Measurements from ENCODE around the gene ZSCAN1. TPM values are rescaled to one million over a fixed set of nuclear protein-coding genes. Genes with fewer than 3 reads are reported as not detected.

Gene ZSCAN1
- total and polyA plus RNA-seq, 2 of the 4 experiments (the other 2 are of a cell fraction), result not detected

DNA sequence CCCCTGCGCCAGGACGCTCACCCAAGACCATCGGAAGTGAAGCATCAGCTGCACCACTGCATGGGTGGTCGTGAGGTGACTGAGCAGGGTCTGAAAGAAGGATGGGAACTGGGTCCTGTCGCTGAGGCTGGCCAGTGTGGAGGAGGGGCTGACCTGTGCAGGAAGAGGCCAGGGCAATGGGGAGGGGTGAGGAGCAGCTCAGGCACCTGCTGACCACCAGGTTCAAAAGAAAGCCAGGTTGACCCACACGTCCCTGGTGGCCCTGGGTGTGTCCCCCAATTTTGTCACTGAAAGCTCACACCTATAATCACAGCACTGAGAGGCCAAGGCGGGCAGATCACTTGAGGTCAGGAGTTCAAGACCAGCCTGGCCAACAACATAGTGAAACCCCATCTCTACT is 13.7 kb upstream of the ZSCAN1 start:
- Histone ChIP-seq H3K4me2 (ENCODE audit: low read depth, low read length) (no peak overlapping the region), H3K4me3 (ENCODE audit: insufficient read depth, low read depth, low read length) (no peak overlapping the region), H4K20me1 (ENCODE audit: insufficient read depth, low read length) (no peaks in the 10 kb centered on the region), H3K14ac (replicated peaks; ENCODE audit: low read depth, low read length) (no peak overlapping the region), H3K9ac (ENCODE audit: low read depth, low read length) (no peak overlapping the region), H2BK120ac (ENCODE audit: low read depth, low read length) (no peak overlapping the region), H3K79me1 (ENCODE audit: low read depth in 1 of 2, low read length in 2 of 2) (no peaks in the 10 kb centered on the region), H3K23ac (ENCODE audit: low read depth, low read length) (no peak overlapping the region), H2AK5ac (ENCODE audit: low read depth, low read length) (no peak overlapping the region), H3K27ac (ENCODE audit: insufficient read depth, low read length) (no peak overlapping the region), H2BK20ac (ENCODE audit: low read depth, low read length) (no peak overlapping the region), H2AK9ac (replicated peaks; ENCODE audit: low read depth, low read length, poor library complexity) (no peak overlapping the region), H3K4ac (ENCODE audit: low read depth, low read length) (no peak overlapping the region), H3K4me1 (ENCODE audit: control insufficient read depth, insufficient read depth, low read length) (no peaks in the 10 kb centered on the region), H2BK15ac (ENCODE audit: low read depth, low read length) (no peak overlapping the region), H3K9me3 (ENCODE audit: control insufficient read depth, insufficient read depth, low read length) (peaks cover 39% of the 10 kb centered on the region), H3K56ac (ENCODE audit: extremely low read depth, insufficient read depth, low read length) (no peak overlapping the region), H2AFZ (replicated peaks; ENCODE audit: low read length, poor library complexity) (no peak overlapping the region), H4K8ac (ENCODE audit: low read depth in 2 of 2, low read length in 2 of 2) (no peak overlapping the region), H3K9me1 (ENCODE audit: insufficient read depth, low read length) (no peaks in the 10 kb centered on the region), H3K36me3 (ENCODE audit: control insufficient read depth, insufficient read depth, low read length) (no peaks in the 10 kb centered on the region), H3K18ac (ENCODE audit: low read depth, low read length) (no peak overlapping the region), H3K27me3 (ENCODE audit: control insufficient read depth, insufficient read depth, low read length) (no peaks in the 10 kb centered on the region), H4K91ac (ENCODE audit: insufficient read depth, low read depth, low read length) (no peak overlapping the region), H2BK5ac (ENCODE audit: low read depth, low read length, poor library complexity, severe bottlenecking) (no peak overlapping the region), H4K5ac (ENCODE audit: low read depth, low read length) (no peak overlapping the region)
- CTCF ChIA-PET, result no interaction called here
- TF ChIP-seq, protein P1, sequence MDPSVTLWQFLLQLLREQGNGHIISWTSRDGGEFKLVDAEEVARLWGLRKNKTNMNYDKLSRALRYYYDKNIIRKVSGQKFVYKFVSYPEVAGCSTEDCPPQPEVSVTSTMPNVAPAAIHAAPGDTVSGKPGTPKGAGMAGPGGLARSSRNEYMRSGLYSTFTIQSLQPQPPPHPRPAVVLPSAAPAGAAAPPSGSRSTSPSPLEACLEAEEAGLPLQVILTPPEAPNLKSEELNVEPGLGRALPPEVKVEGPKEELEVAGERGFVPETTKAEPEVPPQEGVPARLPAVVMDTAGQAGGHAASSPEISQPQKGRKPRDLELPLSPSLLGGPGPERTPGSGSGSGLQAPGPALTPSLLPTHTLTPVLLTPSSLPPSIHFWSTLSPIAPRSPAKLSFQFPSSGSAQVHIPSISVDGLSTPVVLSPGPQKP (IDR thresholded peaks at IDR 0.05; ENCODE audit: borderline replicate concordance, low read depth, low read length), result no peak
- TF ChIP-seq FOS (IDR thresholded peaks at IDR 0.05; ENCODE audit: low read depth, low read length) (no peak), MAZ (IDR thresholded peaks at IDR 0.05; ENCODE audit: borderline replicate concordance, low read depth, low read length) (no peak), RAD21 (IDR thresholded peaks at IDR 0.05; ENCODE audit: low read length) (no peak), RFX5 (IDR thresholded peaks at IDR 0.05; ENCODE audit: low read depth, low read length) (no peak), BHLHE40 (IDR thresholded peaks at IDR 0.05; ENCODE audit: low read depth, low read length) (no peak), SMC3 (IDR thresholded peaks at IDR 0.05; ENCODE audit: low read depth, low read length) (no peak), RCOR1 (IDR thresholded peaks at IDR 0.05; ENCODE audit: insufficient replicate concordance, low read length) (no peak), NFE2L2 (IDR thresholded peaks at IDR 0.05; ENCODE audit: low read depth, low read length) (no peak), CHD1 (IDR thresholded peaks at IDR 0.05; ENCODE audit: low read depth, low read length) (no peak), MXI1 (IDR thresholded peaks at IDR 0.05; ENCODE audit: borderline replicate concordance, low read depth, low read length) (no peak), MAFK (IDR thresholded peaks at IDR 0.05; ENCODE audit: low read depth, low read length) (no peak), CEBPB (IDR thresholded peaks at IDR 0.05; ENCODE audit: low read depth, low read length) (no peak), POLR2A (IDR thresholded peaks at IDR 0.05; ENCODE audit: low read depth, low read length) (no peak)
- TF ChIP-seq, protein P2, sequence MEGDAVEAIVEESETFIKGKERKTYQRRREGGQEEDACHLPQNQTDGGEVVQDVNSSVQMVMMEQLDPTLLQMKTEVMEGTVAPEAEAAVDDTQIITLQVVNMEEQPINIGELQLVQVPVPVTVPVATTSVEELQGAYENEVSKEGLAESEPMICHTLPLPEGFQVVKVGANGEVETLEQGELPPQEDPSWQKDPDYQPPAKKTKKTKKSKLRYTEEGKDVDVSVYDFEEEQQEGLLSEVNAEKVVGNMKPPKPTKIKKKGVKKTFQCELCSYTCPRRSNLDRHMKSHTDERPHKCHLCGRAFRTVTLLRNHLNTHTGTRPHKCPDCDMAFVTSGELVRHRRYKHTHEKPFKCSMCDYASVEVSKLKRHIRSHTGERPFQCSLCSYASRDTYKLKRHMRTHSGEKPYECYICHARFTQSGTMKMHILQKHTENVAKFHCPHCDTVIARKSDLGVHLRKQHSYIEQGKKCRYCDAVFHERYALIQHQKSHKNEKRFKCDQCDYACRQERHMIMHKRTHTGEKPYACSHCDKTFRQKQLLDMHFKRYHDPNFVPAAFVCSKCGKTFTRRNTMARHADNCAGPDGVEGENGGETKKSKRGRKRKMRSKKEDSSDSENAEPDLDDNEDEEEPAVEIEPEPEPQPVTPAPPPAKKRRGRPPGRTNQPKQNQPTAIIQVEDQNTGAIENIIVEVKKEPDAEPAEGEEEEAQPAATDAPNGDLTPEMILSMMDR (conservative IDR thresholded peaks at IDR 0.05; ENCODE audit: low read depth, low read length), result no peak
- TF ChIP-seq, protein P3, sequence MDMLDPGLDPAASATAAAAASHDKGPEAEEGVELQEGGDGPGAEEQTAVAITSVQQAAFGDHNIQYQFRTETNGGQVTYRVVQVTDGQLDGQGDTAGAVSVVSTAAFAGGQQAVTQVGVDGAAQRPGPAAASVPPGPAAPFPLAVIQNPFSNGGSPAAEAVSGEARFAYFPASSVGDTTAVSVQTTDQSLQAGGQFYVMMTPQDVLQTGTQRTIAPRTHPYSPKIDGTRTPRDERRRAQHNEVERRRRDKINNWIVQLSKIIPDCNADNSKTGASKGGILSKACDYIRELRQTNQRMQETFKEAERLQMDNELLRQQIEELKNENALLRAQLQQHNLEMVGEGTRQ (IDR thresholded peaks at IDR 0.05; ENCODE audit: low read depth, low read length), result no peak
- intact Hi-C loops (cut with micrococcal nuclease) (no loop called here), dilution Hi-C loops (cut with HindIII; ENCODE audit: low sequenced_read_pairs, unreplicated experiment) (no loop called here), in situ Hi-C loops (cut with MboI; ENCODE audit: low sequenced_read_pairs) (no loop called here)
- DNase-seq (no peak), ATAC-seq (ENCODE audit: low read depth) (no peak)
- 64% methylated on average over 4 of the region's 7 CpGs; no CpG with 5 or more reads in 1 of the 2 experiments for WGBS, 2 experiments (ENCODE audit: extremely low coverage in 2 of 2, insufficient read length in 1 of 2)
- BruUV-seq (replicated peaks), result no TSS peak
- POLR2A ChIA-PET (ENCODE audit: unreplicated experiment), result no interaction called here
